Upper lobe of right lung (tissue), 1 donor: ENCODE data around the gene TYMP. TPM values are rescaled to one million over a fixed set of nuclear protein-coding genes. Genes with fewer than 3 reads are reported as not detected.

Experiments
- ATAC-seq: fragments of 200-7000 bp; cut with Tn5 transposase; one replicate; pipeline ENCODE4 v1.9.1; 2020; ENCODE audit warnings: mild to moderate bottlenecking, moderate library complexity
- DNase-seq: peaks from one replicate; pipeline ENCODE4 v3.0.0-alpha.2; 2020
- H3K27ac ChIP-seq: fragments of 200-600 bp; one replicate; pipeline ENCODE4 v1.8.0; 2022
- H3K27me3 ChIP-seq: fragments of 200-600 bp; one replicate; pipeline ENCODE4 v1.8.0; 2022; ENCODE audit warnings: mild to moderate bottlenecking
- H3K36me3 ChIP-seq: fragments of 200-600 bp; one replicate; pipeline ENCODE4 v1.8.0; 2022
- H3K4me1 ChIP-seq: fragments of 200-600 bp; one replicate; pipeline ENCODE4 v1.8.0; 2022
- H3K4me3 ChIP-seq: fragments of 200-600 bp; one replicate; pipeline ENCODE4 v1.8.0; 2022; ENCODE audit warnings: mild to moderate bottlenecking
- H3K9me3 ChIP-seq: fragments of 200-600 bp; one replicate; pipeline ENCODE4 v1.8.0; 2022
- intact Hi-C: fragments of 100-400 bp; cut with DNase I; formaldehyde crosslinking; loops from one replicate; pipeline ENCODE4 v1.11.0; 2022
- total RNA-seq: library from RNA; stranded (reverse); fragmentation: NEBNext Ultra II Directional; extraction: Animal tissue kit (Norgen Biotek cat#: 25700); gene quantifications from one replicate; pipeline ENCODE4 v1.2.1, GENCODE V29; 2021
- TF ChIP-seq, protein P1 (sequence below): fragments of 200-600 bp; IDR thresholded peaks from one replicate; pipeline ENCODE4 v1.8.0; 2022; ENCODE audit warnings: antibody characterized with exemption
- donor health status: DM: no; HTN: yes; CAD: no; lungs with severe emphysema.

TYMP gene
- total RNA-seq, 1 donor from 2014 or later = 122 TPM

DNA sequence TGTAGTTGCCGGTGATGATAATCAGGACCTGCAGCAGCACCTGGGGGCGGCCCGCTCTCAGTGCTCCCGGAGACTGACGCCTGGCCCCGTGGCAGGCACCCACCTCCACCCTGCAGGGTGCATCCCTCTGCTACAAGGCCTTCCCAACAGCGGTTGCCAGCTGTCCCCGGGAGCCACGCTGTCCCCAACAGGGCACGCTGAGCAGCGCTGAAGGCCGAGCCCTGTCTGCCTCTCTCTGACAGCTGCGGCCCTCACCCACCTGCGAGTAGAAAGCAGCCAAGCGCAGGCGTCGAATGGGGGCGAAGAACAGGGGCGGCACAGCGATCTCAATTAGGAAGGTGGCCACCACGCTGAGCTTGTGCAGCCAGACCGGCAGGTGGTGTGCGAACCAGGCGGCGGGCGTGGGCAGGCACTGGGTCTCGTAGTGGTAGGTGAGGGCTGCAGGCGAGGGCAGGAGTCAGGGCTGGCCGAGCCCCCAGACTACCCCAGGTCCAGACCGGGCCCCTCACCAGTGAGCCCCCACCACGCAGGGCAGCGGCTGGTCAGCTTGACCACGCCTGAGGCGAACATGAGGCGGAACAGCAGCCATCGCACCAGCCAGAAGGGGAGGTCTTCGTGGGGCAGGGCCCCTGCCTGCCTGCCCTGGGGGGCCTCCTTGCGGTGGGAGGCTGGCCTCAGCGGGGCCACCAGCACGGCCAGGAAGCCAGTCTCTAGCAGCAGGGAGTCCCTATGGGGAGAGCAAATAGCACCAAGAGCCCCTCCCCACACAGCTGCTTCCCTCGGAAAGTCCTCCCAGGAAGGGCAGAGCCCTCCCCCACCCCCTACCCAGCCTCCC, 23.8 kb downstream of the TYMP start:
- no peak for ATAC-seq
- no peaks in the 10 kb centered on the region for H3K9me3 ChIP-seq
- DNase-seq = no peak
- peaks cover 17% of the 10 kb centered on the region for H3K4me1 ChIP-seq
- peak overlapping the region; percentile 91 for H3K4me3 ChIP-seq
- peaks cover 29% of the 10 kb centered on the region for H3K36me3 ChIP-seq
- intact Hi-C loops = loop anchor here (10.0 kb wide), 1 partner anchor 241 kb away; the partner anchor contains the start of gene MAPK12
- H3K27ac ChIP-seq = no peak overlapping the region
- H3K27me3 ChIP-seq = no peaks in the 10 kb centered on the region
- TF ChIP-seq, protein P1, sequence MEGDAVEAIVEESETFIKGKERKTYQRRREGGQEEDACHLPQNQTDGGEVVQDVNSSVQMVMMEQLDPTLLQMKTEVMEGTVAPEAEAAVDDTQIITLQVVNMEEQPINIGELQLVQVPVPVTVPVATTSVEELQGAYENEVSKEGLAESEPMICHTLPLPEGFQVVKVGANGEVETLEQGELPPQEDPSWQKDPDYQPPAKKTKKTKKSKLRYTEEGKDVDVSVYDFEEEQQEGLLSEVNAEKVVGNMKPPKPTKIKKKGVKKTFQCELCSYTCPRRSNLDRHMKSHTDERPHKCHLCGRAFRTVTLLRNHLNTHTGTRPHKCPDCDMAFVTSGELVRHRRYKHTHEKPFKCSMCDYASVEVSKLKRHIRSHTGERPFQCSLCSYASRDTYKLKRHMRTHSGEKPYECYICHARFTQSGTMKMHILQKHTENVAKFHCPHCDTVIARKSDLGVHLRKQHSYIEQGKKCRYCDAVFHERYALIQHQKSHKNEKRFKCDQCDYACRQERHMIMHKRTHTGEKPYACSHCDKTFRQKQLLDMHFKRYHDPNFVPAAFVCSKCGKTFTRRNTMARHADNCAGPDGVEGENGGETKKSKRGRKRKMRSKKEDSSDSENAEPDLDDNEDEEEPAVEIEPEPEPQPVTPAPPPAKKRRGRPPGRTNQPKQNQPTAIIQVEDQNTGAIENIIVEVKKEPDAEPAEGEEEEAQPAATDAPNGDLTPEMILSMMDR = no peak

- H3K27me3 ChIP-seq = no peaks in the 10 kb centered on the region
- no peak overlapping the region for H3K27ac ChIP-seq
- H3K4me1 ChIP-seq = peaks cover 17% of the 10 kb centered on the region
- intact Hi-C loops = loop anchor here (10.0 kb wide), 1 partner anchor 241 kb away; the partner anchor contains the start of gene MAPK12
- TF ChIP-seq, protein P1 = no peak
- DNase-seq = no peak
- peaks cover 29% of the 10 kb centered on the region for H3K36me3 ChIP-seq
- no peak overlapping the region for H3K4me3 ChIP-seq
- ATAC-seq = no peak
- no peaks in the 10 kb centered on the region for H3K9me3 ChIP-seq
Measured at GRCh38 chr22:50505276-50505775, 24.5 kb downstream of the TYMP start.

- Histone ChIP-seq H3K27me3 (no peaks in the 10 kb centered on the region), H3K4me3 (no peak overlapping the region), H3K9me3 (no peaks in the 10 kb centered on the region), H3K4me1 (peaks cover 17% of the 10 kb centered on the region), H3K27ac (no peak overlapping the region), H3K36me3 (peaks cover 29% of the 10 kb centered on the region)
- DNase-seq = no peak
- TF ChIP-seq, protein P1 = no peak
- intact Hi-C loops = loop anchor here (10.0 kb wide), 1 partner anchor 240 kb away; the partner anchor contains the start of gene MAPK12
- no peak for ATAC-seq
Measured at GRCh38 chr22:50504369-50505211, 25.2 kb downstream of the TYMP start.

DNA sequence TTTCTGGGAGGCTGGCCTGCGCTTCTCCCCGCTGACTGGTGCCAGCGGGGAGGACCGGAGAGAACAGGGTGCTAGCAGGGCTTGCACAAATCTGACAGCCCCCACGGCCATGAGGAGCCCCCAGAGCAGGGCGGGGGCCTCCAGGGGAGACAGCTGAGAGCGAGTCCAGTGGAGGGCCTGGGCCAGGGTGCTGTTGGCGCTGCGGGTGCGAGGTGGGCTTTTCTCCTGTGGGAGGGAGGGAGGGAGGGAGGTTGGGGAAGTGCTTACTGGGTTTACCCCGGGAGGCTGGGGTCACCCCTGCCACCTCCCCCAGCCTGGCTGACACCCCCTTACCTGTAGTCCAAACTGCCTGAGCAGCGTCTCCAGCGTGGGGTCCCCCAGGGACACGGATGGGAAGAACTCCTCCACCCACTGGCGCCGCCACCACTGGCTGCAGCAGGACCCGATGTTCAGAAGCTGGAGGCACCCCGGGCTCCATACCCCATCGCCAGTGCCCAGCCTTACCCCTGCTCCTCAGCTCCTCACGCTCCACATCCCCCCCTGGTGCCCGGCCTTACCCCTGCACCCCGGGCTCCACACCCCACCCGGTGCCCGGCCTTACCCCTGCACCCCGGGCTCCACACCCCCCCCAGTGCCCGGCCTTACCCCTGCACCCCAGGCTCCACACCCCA, 26.2 kb downstream of the TYMP start:
- peaks cover 10% of the 10 kb centered on the region for H3K4me1 ChIP-seq
- no peaks in the 10 kb centered on the region for H3K27me3 ChIP-seq
- H3K36me3 ChIP-seq = peaks cover 29% of the 10 kb centered on the region
- intact Hi-C loops = loop anchor here (10.0 kb wide), 1 partner anchor 239 kb away; the partner anchor contains the start of gene MAPK12
- DNase-seq (no peak), ATAC-seq (no peak)
- no peak overlapping the region for H3K4me3 ChIP-seq
- no peak overlapping the region for H3K27ac ChIP-seq
- no peaks in the 10 kb centered on the region for H3K9me3 ChIP-seq
- TF ChIP-seq, protein P1 = no peak
